GM20000 (cell line): ENCODE results near the gene LYSMD4.

Source experiments
- DNase-seq: peaks from one replicate; pipeline ENCODE4 v3.0.0; 2012; ENCODE audit warnings: low spot score
- TF ChIP-seq, protein P1 (sequence below): IDR thresholded peaks from 2 replicates; pipeline ENCODE4 v1.5.1; 2012; ENCODE audit warnings: mild to moderate bottlenecking, control low read depth; ENCODE audit errors: extremely low read depth, missing control alignments

LYSMD4 gene

DNA sequence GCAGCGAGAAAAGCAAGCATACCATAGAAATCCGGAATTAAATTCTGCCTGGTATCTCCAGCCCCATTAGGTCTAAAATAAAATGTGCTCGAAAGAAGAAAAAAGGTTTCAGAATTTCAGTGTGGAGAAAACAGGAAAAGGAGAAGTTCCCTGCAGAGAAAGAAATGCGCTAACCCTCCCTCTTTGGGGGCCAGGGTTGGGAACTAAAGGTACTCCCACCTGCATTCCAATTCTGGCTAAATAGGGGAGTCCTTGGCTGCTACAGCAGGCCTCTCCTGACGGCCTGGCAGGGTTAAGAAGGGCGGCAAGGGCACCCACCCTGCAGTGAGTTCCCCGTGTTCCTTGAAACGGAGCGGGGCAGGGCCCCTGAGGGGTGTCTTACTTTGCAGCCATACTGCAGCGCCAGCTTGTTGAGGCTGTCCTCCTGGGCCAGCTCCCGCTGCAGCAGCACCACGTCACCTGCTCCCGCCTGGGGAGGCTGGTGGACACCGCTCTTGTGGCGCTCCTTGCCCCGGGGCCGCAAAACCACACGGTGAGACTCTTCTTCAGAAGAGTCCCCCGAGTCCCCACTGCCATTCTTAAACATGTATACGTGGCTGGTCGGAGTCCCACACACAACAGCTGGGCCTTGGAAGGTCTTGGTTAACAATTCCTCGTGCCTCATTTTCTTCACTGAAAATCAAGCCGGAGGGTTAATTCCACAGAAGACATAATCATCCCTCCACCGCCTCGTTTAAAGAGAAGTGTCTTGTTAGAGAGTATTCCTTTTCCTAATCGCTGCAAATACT lies 1.7 kb downstream of the LYSMD4 start:
- DNase-seq = no peak
- TF ChIP-seq, protein P1, sequence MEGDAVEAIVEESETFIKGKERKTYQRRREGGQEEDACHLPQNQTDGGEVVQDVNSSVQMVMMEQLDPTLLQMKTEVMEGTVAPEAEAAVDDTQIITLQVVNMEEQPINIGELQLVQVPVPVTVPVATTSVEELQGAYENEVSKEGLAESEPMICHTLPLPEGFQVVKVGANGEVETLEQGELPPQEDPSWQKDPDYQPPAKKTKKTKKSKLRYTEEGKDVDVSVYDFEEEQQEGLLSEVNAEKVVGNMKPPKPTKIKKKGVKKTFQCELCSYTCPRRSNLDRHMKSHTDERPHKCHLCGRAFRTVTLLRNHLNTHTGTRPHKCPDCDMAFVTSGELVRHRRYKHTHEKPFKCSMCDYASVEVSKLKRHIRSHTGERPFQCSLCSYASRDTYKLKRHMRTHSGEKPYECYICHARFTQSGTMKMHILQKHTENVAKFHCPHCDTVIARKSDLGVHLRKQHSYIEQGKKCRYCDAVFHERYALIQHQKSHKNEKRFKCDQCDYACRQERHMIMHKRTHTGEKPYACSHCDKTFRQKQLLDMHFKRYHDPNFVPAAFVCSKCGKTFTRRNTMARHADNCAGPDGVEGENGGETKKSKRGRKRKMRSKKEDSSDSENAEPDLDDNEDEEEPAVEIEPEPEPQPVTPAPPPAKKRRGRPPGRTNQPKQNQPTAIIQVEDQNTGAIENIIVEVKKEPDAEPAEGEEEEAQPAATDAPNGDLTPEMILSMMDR = no peak

DNA sequence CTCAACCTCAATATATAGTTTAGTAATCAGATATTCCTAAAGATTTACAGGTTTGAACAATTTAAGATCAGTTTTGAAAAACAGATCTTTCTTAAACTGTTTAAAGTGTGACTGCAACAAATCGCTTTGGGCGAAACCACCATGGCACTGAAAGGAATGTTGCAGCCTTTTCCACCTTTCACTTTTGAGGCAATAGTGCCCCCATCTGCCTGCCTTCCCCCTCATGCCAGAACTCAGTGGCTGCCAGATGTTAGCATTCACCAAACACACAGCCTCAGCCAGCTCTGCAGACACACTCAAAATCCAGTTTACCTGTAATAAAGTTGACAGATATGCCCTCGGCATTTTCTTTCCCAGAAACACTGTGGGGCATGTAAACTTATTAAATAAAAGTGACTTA lies 3.3 kb downstream of the LYSMD4 start:
- no peak for DNase-seq
- TF ChIP-seq, protein P1 = peak; percentile 16

DNA sequence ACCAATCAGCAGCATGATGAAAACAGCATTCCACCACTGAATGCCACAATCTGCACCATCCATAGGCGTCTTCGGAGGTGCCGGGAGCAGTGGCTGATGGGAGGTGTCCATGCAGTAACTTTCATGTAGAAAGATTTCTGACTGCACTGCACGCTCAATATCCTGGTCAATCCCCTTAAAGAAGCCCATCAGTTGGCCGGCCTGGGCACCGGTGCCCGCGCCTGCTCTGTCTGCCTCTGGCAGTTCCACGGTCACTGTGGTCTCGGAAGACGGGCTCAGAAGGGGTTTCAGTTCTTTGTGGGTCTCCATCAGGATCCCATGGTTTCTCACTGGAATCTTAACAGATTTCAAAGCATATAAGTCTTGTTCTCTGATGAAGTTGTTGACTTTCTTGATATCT lies 3.9 kb downstream of the LYSMD4 start:
- TF ChIP-seq, protein P1 = no peak
- DNase-seq = no peak

DNA sequence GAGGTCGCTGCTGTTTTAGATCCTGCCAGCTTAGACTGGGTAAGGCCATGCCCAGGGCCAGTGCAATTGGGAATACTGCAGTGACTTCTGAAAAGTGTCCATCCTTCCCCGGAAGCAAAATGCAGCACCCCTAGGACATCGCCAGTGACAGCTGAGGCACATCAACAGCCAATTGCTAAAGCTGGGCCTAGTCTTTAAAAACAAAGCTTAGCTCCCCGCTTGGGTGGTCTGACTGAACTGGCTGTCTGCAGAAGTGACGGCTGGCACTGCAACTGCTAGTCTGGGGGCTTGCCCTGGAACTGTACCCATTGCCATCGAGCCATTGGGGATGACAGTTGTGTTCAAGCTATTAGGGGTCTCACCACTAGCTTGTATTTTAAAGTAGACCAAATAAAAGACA lies 4.3 kb downstream of the LYSMD4 start:
- DNase-seq = no peak
- TF ChIP-seq, protein P1 = no peak

DNA sequence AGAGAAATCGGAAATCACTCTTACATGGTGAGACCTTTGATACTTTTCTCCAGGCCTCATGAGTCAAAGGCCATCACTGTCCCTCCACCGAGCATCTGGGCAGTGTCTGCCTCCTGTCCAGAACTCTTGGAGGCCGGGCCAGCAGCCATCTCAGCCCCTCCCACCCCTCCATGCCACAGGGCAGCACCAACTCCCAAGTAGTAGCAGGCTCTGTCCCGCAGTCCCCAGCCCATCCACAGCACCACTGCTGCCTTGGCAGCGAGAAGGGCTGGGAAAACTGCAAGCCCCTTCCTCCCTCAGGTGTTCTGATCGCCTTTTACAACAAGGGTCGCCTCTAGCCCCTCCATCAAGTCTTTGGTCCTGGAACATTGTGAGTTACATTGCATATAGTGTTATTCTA lies 5.5 kb downstream of the LYSMD4 start:
- DNase-seq = no peak
- TF ChIP-seq, protein P1 = no peak

DNA sequence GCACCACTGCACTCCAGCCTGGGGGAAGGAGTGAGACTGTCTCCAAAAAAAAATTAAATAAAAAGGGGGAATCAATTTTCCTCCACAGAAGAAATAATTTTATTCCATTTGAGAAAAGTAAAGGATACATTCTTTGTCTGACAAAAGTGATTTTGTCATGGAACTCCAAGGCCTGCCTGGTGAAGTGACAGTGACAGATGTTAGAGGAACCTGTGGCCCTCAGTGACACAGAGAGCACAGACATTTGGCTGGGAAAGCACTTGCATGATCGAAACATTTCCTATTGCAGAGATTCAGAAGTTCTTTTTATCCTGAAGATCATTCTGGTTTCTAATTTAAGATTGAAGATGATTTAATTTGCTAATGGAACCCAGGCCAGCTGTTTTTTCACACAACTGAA lies 5.9 kb downstream of the LYSMD4 start:
- no peak for DNase-seq
- TF ChIP-seq, protein P1 = no peak

DNA sequence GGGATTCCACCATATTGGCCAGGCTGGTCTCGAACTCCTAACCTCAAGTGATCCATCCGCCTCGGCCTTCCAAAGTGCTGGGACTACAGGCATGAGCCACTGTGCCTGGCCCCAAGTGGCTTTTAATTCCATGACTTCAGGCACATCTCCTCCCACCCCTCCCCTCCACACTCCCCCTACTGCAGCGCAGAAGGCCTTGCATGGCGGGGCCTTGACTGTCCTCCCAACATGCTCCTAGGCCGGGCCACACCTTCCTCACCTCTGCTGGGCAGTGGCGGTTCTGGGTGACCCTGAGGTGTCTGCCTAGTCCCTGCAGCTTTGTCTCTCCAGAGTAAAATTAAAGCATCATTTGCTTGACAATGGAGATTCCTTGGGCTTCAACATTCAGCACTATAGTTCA lies 6.9 kb downstream of the LYSMD4 start:
- TF ChIP-seq, protein P1 = no peak
- DNase-seq = no peak
